ENCODE data around the gene MYO9A.

DNA sequence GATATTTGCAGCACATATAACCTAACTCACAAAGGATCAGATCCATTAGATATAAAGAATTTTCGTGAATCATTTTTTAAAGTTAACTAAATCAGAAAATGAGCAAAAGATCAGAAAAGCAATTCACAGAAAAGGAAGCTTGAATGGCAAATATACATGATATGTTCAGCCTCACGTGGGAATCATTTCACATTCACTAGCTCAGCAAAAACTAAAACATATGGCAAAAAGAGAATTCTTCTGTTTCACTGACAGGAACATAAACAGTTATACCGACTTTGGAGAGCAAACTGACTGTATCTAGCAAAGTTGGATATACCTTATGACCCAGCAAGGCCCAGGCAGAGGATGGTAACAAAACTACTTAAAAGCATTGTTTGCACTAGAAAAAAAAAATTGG is 341.6 kb downstream of the MYO9A start:
- TF ChIP-seq POLR2A (IDR thresholded peaks at IDR 0.05): no peak
- TF ChIP-seq, protein P1, sequence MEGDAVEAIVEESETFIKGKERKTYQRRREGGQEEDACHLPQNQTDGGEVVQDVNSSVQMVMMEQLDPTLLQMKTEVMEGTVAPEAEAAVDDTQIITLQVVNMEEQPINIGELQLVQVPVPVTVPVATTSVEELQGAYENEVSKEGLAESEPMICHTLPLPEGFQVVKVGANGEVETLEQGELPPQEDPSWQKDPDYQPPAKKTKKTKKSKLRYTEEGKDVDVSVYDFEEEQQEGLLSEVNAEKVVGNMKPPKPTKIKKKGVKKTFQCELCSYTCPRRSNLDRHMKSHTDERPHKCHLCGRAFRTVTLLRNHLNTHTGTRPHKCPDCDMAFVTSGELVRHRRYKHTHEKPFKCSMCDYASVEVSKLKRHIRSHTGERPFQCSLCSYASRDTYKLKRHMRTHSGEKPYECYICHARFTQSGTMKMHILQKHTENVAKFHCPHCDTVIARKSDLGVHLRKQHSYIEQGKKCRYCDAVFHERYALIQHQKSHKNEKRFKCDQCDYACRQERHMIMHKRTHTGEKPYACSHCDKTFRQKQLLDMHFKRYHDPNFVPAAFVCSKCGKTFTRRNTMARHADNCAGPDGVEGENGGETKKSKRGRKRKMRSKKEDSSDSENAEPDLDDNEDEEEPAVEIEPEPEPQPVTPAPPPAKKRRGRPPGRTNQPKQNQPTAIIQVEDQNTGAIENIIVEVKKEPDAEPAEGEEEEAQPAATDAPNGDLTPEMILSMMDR (IDR thresholded peaks at IDR 0.05): no peak

Data from body of pancreas (tissue), 4 donors.